AG09309 (cell line): ENCODE measurements around the gene MKKS.

Experiments used
- DNase-seq: peaks from one replicate; pipeline ENCODE4 v3.0.0-alpha.2; 2010; ENCODE audit warnings: low read depth
- H3K4me3 ChIP-seq: 2 replicates; pipeline ENCODE4 v1.5.1; 2011; ENCODE audit warnings: mild to moderate bottlenecking, low read depth, low read length, moderate library complexity; ENCODE audit not compliant: control insufficient read depth
- CTCF ChIP-seq: IDR thresholded peaks from 2 replicates; pipeline ENCODE4 v1.5.1; 2011; ENCODE audit warnings: mild to moderate bottlenecking, low read depth, low read length, inconsistent platforms; ENCODE audit not compliant: insufficient read depth, control insufficient read depth; ENCODE audit errors: missing control alignments

MKKS gene

DNA sequence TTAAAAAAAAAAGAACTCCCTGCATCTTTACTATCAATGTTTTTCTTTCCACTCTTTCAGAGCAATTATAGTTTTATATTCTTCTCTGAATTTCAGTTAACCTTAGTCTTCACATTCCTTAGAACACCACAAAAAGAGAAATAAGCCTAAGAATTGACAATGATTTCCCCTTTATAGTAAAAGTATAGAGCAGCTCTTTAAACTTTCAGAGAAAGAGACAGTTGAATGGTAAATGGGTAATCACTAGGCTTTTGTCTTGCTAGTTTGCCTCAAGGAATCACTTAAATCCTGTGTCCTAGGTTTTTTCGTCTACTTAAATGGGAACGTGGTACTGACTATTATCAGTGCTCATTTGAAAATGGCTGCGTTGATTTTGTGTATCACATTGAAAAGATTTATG is 32.8 kb upstream of the MKKS start:
- TF ChIP-seq CTCF = no peak
- no peak for DNase-seq
- H3K4me3 ChIP-seq = no peak overlapping the region

- no peak for DNase-seq
- no peak for TF ChIP-seq CTCF
Measured at GRCh38 chr20:10466325-10466724, 32.3 kb upstream of the MKKS start.

GRCh38 chr20:10465135-10465534 is 31.1 kb upstream of the MKKS start:
- H3K4me3 ChIP-seq = no peak overlapping the region
- DNase-seq = no peak
- no peak for TF ChIP-seq CTCF

More at GRCh38 chr20:10466325-10466724, 32.3 kb upstream of the MKKS start:
- no peak overlapping the region for H3K4me3 ChIP-seq

DNA sequence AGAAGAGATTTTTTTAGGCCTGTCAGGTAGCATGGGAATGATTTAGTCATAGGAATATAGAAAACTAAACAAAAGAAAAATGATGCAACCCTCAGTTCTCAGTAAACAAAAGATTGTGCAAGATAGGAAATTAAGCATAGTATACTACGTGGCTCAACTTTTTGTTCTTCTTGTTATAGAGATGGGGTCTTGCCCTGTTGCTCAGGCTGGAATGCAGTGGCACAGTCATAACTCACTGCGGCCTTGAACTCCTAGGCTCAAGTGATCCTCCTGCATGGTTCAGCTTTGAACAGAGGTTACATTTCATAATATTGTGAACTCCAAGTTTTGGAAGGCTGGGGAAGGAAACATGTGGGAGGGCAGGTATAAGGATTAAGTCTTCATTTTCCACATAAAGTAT is 29.6 kb upstream of the MKKS start:
- no peak overlapping the region for H3K4me3 ChIP-seq
- no peak for DNase-seq
- no peak for TF ChIP-seq CTCF

GRCh38 chr20:10462516-10462915 is 28.5 kb upstream of the MKKS start:
- DNase-seq = no peak
- H3K4me3 ChIP-seq = no peak overlapping the region
- TF ChIP-seq CTCF = no peak

DNA sequence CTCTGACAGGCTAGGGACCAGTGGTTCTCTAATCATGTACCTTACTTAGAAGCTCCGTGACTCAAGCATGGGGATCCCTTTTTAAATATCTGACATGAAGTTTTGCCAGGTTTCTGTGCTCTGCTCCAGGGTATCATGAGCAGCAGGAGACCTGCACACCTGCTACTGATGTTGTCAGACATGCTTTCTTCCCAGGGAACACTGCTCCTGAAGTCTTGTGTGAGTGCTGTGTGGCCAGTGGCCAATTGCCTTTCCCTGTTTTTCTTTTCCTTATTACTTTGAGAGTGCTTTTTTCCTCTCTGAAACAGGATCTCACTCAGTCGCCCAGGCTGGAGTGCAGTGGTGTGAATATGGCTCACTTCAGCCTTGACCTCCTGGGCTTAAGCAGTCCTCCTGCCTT is 27.5 kb upstream of the MKKS start:
- no peak for DNase-seq
- H3K4me3 ChIP-seq = no peak overlapping the region
- no peak for TF ChIP-seq CTCF

GRCh38 chr20:10454151-10454750 is 20.2 kb upstream of the MKKS start:
- no peak overlapping the region for H3K4me3 ChIP-seq
- no peak for DNase-seq
- no peak for TF ChIP-seq CTCF
